Neutrophil (primary cell): ENCODE results near the gene CTAGE15.
"Not testable (repeated sequence)": the region's sequence is repeated elsewhere in the genome, so short reads cannot be mapped to it uniquely, and the experiment has no call there.

Experiments used
- H3K27ac ChIP-seq: fragments of 200-600 bp; sonication (generic); 2 replicates; pipeline ENCODE4 v1.5.1; 2016; ENCODE audit warnings: mild to moderate bottlenecking, moderate library complexity
- H3K27me3 ChIP-seq: fragments of 200-600 bp; sonication (generic); 2 replicates; pipeline ENCODE4 v1.6.0; 2016; ENCODE audit warnings: mild to moderate bottlenecking
- H3K36me3 ChIP-seq: fragments of 200-600 bp; sonication (generic); 2 replicates; pipeline ENCODE4 v1.5.1; 2017
- H3K4me1 ChIP-seq, 2 experiments: fragments of 200-600 bp in 1 of 2; sonication (generic) in 1 of 2; 1 replicate in 1 of 2; 2 replicates in 1 of 2; pipeline versions ENCODE4 v1.5.1 to v1.6.1; 2013 to 2016; ENCODE audit warnings: low read depth in 1 of 2, low read length in 1 of 2, mild to moderate bottlenecking in 1 of 2, moderate library complexity in 1 of 2; ENCODE audit not compliant: control insufficient read depth in 1 of 2, insufficient read depth in 1 of 2
- H3K4me3 ChIP-seq, 2 experiments: fragments of 200-600 bp in 1 of 2; sonication (generic) in 1 of 2; 1 replicate in 1 of 2; 2 replicates in 1 of 2; pipeline ENCODE4 v1.5.1; 2013 to 2016; ENCODE audit warnings: low read depth in 1 of 2, low read length in 1 of 2, mild to moderate bottlenecking in 1 of 2, moderate library complexity in 1 of 2
- H3K9me3 ChIP-seq: fragments of 200-600 bp; sonication (generic); 2 replicates; pipeline ENCODE4 v1.5.1; 2016

Gene CTAGE15

DNA sequence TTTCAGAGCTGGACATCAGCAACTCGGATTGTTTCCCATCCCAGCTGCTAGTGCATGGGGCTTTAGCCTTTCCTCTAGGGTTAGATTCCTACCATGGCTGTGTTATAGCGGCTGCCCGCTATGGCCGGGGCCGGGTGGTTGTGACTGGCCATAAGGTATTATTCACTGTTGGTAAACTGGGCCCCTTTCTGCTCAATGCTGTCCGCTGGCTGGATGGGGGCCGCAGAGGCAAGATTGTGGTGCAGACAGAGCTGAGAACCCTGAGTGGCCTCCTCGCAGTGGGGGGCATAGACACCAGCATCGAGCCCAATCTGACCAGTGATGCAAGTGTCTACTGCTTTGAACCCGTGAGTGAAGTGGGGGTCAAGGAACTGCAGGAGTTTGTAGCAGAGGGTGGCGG, 26.5 kb downstream of the CTAGE15 start:
- H3K4me3 ChIP-seq, H3K27ac ChIP-seq, H3K4me1 ChIP-seq, H3K9me3 ChIP-seq, H3K27me3 ChIP-seq, H3K36me3 ChIP-seq: not testable (repeated sequence)

DNA sequence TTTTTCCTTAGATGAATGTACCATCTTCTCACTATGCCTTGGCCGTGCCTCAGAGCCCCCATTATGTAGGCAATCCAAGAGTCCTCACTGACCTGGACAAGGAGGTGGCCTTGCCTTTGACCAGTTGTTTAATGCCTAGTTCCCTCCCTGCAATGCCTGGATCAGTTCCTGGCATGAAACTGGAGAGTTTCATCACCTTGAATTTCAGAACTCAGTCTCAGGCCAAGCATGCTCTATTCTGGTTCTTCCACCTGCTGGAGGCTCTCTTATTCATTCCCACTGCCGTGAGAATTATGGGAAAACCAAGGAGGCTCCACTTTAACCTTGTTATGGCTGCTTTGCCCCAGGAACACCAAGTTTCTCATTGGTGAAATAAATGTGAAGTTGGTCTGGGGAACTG, 31.9 kb downstream of the CTAGE15 start:
- not testable (repeated sequence) for H3K9me3 ChIP-seq, H3K4me1 ChIP-seq, H3K4me3 ChIP-seq, H3K27ac ChIP-seq, H3K36me3 ChIP-seq, H3K27me3 ChIP-seq

DNA sequence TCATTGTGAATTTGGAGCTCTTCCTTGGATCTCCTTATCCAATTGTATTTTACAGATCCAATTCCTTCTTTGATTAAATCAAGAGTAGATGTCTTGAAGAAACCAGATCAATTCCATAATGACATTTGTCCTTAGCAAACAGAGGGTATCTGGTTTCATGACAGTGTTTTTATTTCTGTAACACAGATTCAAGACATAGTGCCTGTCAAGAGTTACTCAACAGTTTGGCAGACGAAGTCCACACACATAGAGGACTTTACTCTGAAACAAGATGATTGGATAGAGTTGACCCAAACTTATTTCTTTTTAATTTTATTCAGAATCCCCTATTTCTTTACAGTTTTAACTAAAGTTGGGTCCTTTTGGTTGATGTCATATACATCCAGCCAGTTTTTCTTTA, 34.5 kb downstream of the CTAGE15 start:
- not testable (repeated sequence) for H3K36me3 ChIP-seq, H3K4me1 ChIP-seq, H3K9me3 ChIP-seq, H3K27me3 ChIP-seq, H3K4me3 ChIP-seq, H3K27ac ChIP-seq

DNA sequence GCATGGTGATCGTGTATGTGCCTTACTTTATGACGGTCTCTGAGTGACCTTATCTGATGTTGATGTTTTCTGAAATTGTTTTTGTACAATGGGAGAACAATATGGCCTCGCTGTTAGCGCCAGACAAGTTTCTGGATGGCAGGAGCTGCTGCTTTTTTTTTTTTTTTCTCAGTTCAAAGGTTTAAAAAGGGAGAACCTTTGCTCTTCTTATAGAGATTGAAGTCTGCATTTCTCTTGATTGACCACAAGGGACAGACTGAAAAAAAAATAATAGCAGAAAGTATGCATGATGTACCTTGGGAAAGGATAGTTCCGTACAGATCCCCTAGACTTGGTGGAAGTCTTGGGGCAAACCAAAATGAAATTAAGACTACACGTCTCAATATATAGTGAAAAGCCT, 43.9 kb downstream of the CTAGE15 start:
- not testable (repeated sequence) for H3K4me3 ChIP-seq, H3K9me3 ChIP-seq, H3K36me3 ChIP-seq, H3K27ac ChIP-seq, H3K27me3 ChIP-seq, H3K4me1 ChIP-seq

DNA sequence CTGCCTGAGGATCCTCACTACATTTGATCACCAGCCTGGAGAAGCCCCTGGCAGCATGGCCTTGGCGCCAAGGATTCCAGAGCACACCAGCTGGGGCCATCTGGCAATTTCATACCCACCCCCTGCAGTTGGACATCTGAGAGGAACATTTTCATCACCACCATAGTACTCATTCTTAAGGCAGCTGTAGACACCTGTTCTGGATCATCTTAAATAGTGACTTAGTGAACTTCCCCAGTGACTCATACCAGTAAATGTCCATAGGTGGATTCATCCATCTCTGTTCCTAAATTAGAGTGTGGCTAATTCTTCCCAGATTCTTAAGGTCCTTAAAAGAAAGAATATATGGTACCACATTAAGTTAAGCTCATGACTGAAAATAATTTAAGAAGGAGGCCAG, 45.6 kb downstream of the CTAGE15 start:
- H3K27ac ChIP-seq, H3K36me3 ChIP-seq, H3K4me1 ChIP-seq, H3K9me3 ChIP-seq, H3K27me3 ChIP-seq, H3K4me3 ChIP-seq: not testable (repeated sequence)

DNA sequence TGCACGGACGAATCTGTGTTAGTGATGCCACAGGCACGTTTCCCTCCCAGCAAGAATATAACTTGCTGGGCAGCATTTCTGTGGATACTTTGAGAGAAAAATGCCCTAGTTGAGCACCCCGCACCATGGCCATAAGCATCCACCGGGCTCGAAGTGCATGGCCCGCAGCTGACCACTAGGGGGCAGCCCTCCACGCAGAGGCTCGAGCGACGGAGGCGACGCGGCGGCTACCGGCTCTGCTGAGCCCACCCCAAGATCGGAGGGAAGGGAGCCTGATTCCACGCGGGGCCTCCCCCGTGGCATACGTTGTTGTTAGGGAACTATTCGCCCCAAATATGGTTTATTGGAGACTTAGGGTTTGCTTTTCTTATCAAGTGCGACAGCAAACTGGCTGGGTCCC, 48.5 kb downstream of the CTAGE15 start:
- H3K4me3 ChIP-seq, H3K27me3 ChIP-seq, H3K36me3 ChIP-seq, H3K4me1 ChIP-seq, H3K9me3 ChIP-seq, H3K27ac ChIP-seq: not testable (repeated sequence)

DNA sequence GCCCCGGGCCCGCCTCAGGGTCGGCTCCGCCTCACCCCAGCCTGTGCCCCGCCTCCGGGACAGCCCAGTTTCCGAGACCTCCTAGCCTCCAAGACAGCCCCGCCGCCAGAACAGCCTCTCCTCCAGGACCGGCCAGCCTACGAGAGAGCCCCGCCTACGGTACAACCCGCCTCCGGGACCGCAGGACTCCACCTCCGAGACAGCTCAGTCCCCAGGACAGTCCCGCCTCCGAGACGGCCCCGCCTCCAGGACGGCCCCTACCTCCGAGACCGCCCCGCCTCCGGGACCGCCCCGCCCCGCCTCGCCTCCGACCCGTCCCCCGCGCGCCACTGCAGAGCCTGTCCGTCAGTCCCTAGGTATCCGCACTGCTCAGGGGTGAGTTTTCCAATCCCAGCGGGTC, 49.0 kb downstream of the CTAGE15 start, which contains the start of gene TCAF2:
Gene TCAF2 (plus strand): TSS at position 329 of the 400 bp plus-strand sequence.
- not testable (repeated sequence) for H3K4me3 ChIP-seq, H3K27ac ChIP-seq, H3K27me3 ChIP-seq

DNA sequence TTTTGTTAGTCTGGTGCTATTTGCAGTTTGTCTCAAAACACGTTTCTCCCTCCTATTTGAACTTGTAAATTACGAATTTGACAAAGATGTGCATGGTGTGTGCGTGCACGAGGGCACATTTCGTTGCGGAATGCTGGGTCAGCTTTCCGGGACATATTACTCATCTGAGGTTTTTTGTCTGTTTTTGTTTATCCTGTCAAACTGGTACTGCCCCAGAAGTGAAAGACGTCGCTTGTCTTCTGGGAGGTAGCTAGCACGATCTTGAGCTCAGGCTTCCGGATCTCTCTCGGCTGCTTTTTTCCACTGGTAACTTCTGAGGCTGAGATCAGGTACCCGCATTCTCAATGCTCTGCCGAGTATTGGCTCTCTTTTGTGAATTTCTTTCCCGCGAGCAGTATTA, 49.6 kb downstream of the CTAGE15 start:
- not testable (repeated sequence) for H3K4me1 ChIP-seq, H3K27ac ChIP-seq, H3K9me3 ChIP-seq, H3K27me3 ChIP-seq, H3K36me3 ChIP-seq, H3K4me3 ChIP-seq

More for the DNA sequence above, 49.0 kb downstream of the CTAGE15 start, which contains the start of gene TCAF2:
- H3K4me1 ChIP-seq, H3K9me3 ChIP-seq, H3K36me3 ChIP-seq: not testable (repeated sequence)

DNA sequence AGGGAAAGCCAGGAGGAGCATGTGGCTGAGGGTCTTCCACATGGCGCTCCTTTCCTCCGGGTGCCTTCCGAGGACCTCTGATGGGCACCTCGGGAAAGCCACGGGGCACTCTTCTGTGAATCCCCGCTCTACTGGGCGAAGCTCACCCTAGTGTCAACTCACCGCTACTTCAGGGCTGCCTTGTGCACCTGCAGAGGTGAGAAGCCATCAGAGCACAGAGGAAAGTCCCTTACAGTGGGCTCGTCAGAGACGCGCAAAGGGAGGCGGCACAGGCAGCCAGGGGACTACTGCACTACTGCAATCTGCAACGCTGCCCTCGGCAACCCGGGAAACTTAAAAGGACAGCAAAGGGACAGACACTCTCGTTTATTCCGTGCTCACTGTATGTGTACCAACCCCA, 50.5 kb downstream of the CTAGE15 start:
- not testable (repeated sequence) for H3K27me3 ChIP-seq, H3K4me3 ChIP-seq, H3K4me1 ChIP-seq, H3K27ac ChIP-seq, H3K36me3 ChIP-seq, H3K9me3 ChIP-seq
